Liver (tissue), 9 donors: ENCODE data around the gene ZNF729. TPM values are rescaled to one million over a fixed set of nuclear protein-coding genes. Genes with fewer than 3 reads are reported as not detected.
"Not testable (repeated sequence)": the region's sequence is repeated elsewhere in the genome, so short reads cannot be mapped to it uniquely, and the experiment has no call there.

Source experiments
- DNase-seq: peaks from one replicate; pipeline ENCODE4 v3.0.0-alpha.2; 2017; ENCODE audit warnings: low spot score
- H3K27ac ChIP-seq, 2 donors: one replicate each; pipeline ENCODE4 v1.7.0; 2013; ENCODE audit warnings: inconsistent platforms in 2 of 2, low read length in 2 of 2, control low read depth in 1 of 2, low read depth in 1 of 2, mild to moderate bottlenecking in 1 of 2
- H3K27me3 ChIP-seq, 4 donors: one replicate each; pipeline versions ENCODE4 v1.6.1 to v1.7.0; 2013; ENCODE audit warnings: low read length in 3 of 4, inconsistent platforms in 1 of 4, mild to moderate bottlenecking in 1 of 4, moderate library complexity in 1 of 4; ENCODE audit not compliant: control insufficient read depth in 4 of 4, insufficient read depth in 4 of 4
- H3K36me3 ChIP-seq, 4 donors: one replicate each; pipeline versions ENCODE4 v1.6.1 to v1.7.0; 2013; ENCODE audit warnings: low read length in 3 of 4, mild to moderate bottlenecking in 3 of 4, low read depth in 1 of 4, moderate library complexity in 1 of 4; ENCODE audit not compliant: control insufficient read depth in 4 of 4, insufficient read depth in 3 of 4
- H3K4me1 ChIP-seq, 4 donors: one replicate each; pipeline versions ENCODE4 v1.6.1 to v1.7.0; 2013; ENCODE audit warnings: low read length in 3 of 4, mild to moderate bottlenecking in 3 of 4, moderate library complexity in 1 of 4; ENCODE audit not compliant: control insufficient read depth in 4 of 4, insufficient read depth in 4 of 4
- H3K4me3 ChIP-seq, 3 donors: one replicate each; pipeline versions ENCODE4 v1.6.1 to v1.7.0; 2013; ENCODE audit warnings: low read length in 3 of 3, control low read depth in 1 of 3, low read depth in 1 of 3, mild to moderate bottlenecking in 1 of 3
- H3K9ac ChIP-seq, 2 donors: one replicate each; pipeline ENCODE4 v1.7.0; 2013; ENCODE audit warnings: low read length in 2 of 2, mild to moderate bottlenecking in 2 of 2, moderate library complexity in 2 of 2, control low read depth in 1 of 2, low read depth in 1 of 2
- H3K9me3 ChIP-seq, 4 donors: one replicate each; pipeline versions ENCODE4 v1.6.1 to v1.7.0; 2013; ENCODE audit warnings: low read length in 3 of 4; ENCODE audit not compliant: control insufficient read depth in 4 of 4
- CTCF ChIP-seq: fragments of 150-350 bp; IDR thresholded peaks from 2 replicates; pipeline ENCODE4 v1.5.1; 2017; ENCODE audit warnings: improper control_type of control experiment, low read depth, low read length; ENCODE audit not compliant: missing input control
- EGR1 ChIP-seq, 2 donors: IDR thresholded peaks; 2 replicates each; pipeline ENCODE4 v1.6.1; 2016 to 2018; ENCODE audit warnings: antibody characterized with exemption in 2 of 2, low read depth in 2 of 2
- FOXA1 ChIP-seq: IDR thresholded peaks from 2 replicates; pipeline ENCODE4 v1.6.1; 2016; ENCODE audit warnings: antibody characterized with exemption
- FOXA2 ChIP-seq: IDR thresholded peaks from 2 replicates; pipeline ENCODE4 v1.6.1; 2016; ENCODE audit warnings: antibody characterized with exemption
- HNF4A ChIP-seq, 2 donors: conservative IDR thresholded peaks; 2 replicates each; pipeline ENCODE4 v1.6.1; 2016; ENCODE audit warnings: antibody characterized with exemption in 2 of 2, mild to moderate bottlenecking in 2 of 2
- HNF4G ChIP-seq: IDR thresholded peaks from 2 replicates; pipeline ENCODE4 v1.6.1; 2016; ENCODE audit warnings: antibody characterized with exemption
- NR2F2 ChIP-seq: IDR thresholded peaks from 2 replicates; pipeline ENCODE4 v1.6.1; 2016; ENCODE audit warnings: antibody characterized with exemption
- RAD21 ChIP-seq, 2 donors: IDR thresholded peaks; 2 replicates each; pipeline ENCODE4 v1.6.1; 2016; ENCODE audit warnings: antibody characterized with exemption in 2 of 2, mild to moderate bottlenecking in 2 of 2
- RXRA ChIP-seq, 2 donors: IDR thresholded peaks; 2 replicates each; pipeline ENCODE4 v1.6.1; 2017 to 2018; ENCODE audit warnings: antibody characterized with exemption in 2 of 2, mild to moderate bottlenecking in 1 of 2
- SP1 ChIP-seq: IDR thresholded peaks from 2 replicates; pipeline ENCODE4 v1.6.1; 2018; ENCODE audit warnings: antibody characterized with exemption, mild to moderate bottlenecking
- YY1 ChIP-seq: IDR thresholded peaks from 2 replicates; pipeline ENCODE4 v1.6.1; 2016; ENCODE audit warnings: antibody characterized with exemption, mild to moderate bottlenecking
- WGBS: extraction: QIAGEN DNeasy Blood & Tissue Kit; methylation state at CpG from one replicate; pipeline ENCODE4 v1.1.7; 2013; 5-methylcytosine and 5-hydroxymethylcytosine counted together
- polyA plus RNA-seq, 2 donors: library from polyadenylated mRNA; stranded (reverse) in 1 of 2; unstranded in 1 of 2; fragments of 200-250 nt in 1 of 2; fragments of >200 nt in 1 of 2; fragmentation: Nextera tagmentation in 1 of 2; extraction: Ambion mirVana in 1 of 2; gene quantifications; one replicate each; pipeline versions ENCODE4 v1.2.1 to v1.2.3, GENCODE V29; 2013 to 2015
- total RNA-seq, 2 donors: library from RNA; depleted of rRNA; stranded (reverse); fragments of >200 nt; gene quantifications; one replicate each; pipeline ENCODE4 v1.2.3, GENCODE V29; 2014
- TF ChIP-seq, protein P1 (sequence below): IDR thresholded peaks from 2 replicates; pipeline ENCODE4 v1.6.1; 2016; ENCODE audit warnings: antibody characterized with exemption
- TF ChIP-seq, protein P2 (sequence below): IDR thresholded peaks from 2 replicates; pipeline ENCODE4 v1.6.1; 2016; ENCODE audit warnings: antibody characterized with exemption
- TF ChIP-seq, protein P3 (sequence below): IDR thresholded peaks from 2 replicates; pipeline ENCODE4 v1.6.1; 2016; ENCODE audit warnings: antibody characterized with exemption, mild to moderate bottlenecking
- donor health status: healthy.
- donor health status: healthy.
- donor health status: healthy.
- donor health status: healthy.
- donor health status: healthy.

The ZNF729 gene
- total and polyA plus RNA-seq, 4 donors, result not detected

GRCh38 chr19:22263121-22263520 is 23.1 kb upstream of the ZNF729 start:
- no peak overlapping the region for H3K9ac ChIP-seq
- no peaks in the 10 kb centered on the region for H3K27me3 ChIP-seq
- H3K9me3 ChIP-seq, result peaks cover 7 to 15% (median 12%) of the 10 kb centered on the region in 4 donors
- H3K36me3 ChIP-seq, result no peaks in the 10 kb centered on the region
- no peak overlapping the region for H3K27ac ChIP-seq
- no peaks in the 10 kb centered on the region for H3K4me1 ChIP-seq
- TF ChIP-seq, protein P1, sequence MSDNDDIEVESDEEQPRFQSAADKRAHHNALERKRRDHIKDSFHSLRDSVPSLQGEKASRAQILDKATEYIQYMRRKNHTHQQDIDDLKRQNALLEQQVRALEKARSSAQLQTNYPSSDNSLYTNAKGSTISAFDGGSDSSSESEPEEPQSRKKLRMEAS, result no peak
- no peak for TF ChIP-seq CTCF
- TF ChIP-seq NR2F2, result no peak
- TF ChIP-seq SP1, result no peak
- peak overlapping the region in 1 of 3 donors; percentile 7 for H3K4me3 ChIP-seq
- WGBS, result 80% methylated on average over 5 of the region's 5 CpGs
- DNase-seq, result no peak

- H3K36me3 ChIP-seq, H3K27ac ChIP-seq, H3K27me3 ChIP-seq, DNase-seq, H3K9ac ChIP-seq, H3K4me3 ChIP-seq, H3K4me1 ChIP-seq: not testable (repeated sequence)
- 92% methylated on average over 27 of the region's 27 CpGs for WGBS
- peaks cover 4 to 37% (median 11%) of the 10 kb centered on the region in 4 donors for H3K9me3 ChIP-seq
Measured at GRCh38 chr19:22321554-22321953, 35.3 kb downstream of the ZNF729 start.

- Histone ChIP-seq H3K27ac (no peak overlapping the region), H3K9ac (no peak overlapping the region), H3K27me3 (no peaks in the 10 kb centered on the region), H3K36me3 (no peaks in the 10 kb centered on the region), H3K4me3 (no peak overlapping the region), H3K9me3 (peaks cover 4 to 30% (median 21%) of the 10 kb centered on the region in 4 donors), H3K4me1 (no peaks in the 10 kb centered on the region)
- no peak for DNase-seq
- TF ChIP-seq HNF4A (conservative IDR thresholded peaks at IDR 0.05) (no peak), YY1 (no peak), SP1 (no peak), RAD21 (IDR thresholded peaks at IDR 0.05) (no peak), EGR1 (IDR thresholded peaks at IDR 0.05; ENCODE audit: low read depth in 2 of 2) (no peak), CTCF (no peak), HNF4G (no peak), FOXA2 (no peak), FOXA1 (no peak), RXRA (IDR thresholded peaks at IDR 0.05) (no peak)
- TF ChIP-seq, protein P2, sequence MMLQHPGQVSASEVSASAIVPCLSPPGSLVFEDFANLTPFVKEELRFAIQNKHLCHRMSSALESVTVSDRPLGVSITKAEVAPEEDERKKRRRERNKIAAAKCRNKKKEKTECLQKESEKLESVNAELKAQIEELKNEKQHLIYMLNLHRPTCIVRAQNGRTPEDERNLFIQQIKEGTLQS, result no peak
- TF ChIP-seq, protein P1, result no peak
- TF ChIP-seq, protein P3, sequence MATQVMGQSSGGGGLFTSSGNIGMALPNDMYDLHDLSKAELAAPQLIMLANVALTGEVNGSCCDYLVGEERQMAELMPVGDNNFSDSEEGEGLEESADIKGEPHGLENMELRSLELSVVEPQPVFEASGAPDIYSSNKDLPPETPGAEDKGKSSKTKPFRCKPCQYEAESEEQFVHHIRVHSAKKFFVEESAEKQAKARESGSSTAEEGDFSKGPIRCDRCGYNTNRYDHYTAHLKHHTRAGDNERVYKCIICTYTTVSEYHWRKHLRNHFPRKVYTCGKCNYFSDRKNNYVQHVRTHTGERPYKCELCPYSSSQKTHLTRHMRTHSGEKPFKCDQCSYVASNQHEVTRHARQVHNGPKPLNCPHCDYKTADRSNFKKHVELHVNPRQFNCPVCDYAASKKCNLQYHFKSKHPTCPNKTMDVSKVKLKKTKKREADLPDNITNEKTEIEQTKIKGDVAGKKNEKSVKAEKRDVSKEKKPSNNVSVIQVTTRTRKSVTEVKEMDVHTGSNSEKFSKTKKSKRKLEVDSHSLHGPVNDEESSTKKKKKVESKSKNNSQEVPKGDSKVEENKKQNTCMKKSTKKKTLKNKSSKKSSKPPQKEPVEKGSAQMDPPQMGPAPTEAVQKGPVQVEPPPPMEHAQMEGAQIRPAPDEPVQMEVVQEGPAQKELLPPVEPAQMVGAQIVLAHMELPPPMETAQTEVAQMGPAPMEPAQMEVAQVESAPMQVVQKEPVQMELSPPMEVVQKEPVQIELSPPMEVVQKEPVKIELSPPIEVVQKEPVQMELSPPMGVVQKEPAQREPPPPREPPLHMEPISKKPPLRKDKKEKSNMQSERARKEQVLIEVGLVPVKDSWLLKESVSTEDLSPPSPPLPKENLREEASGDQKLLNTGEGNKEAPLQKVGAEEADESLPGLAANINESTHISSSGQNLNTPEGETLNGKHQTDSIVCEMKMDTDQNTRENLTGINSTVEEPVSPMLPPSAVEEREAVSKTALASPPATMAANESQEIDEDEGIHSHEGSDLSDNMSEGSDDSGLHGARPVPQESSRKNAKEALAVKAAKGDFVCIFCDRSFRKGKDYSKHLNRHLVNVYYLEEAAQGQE, result no peak
- WGBS, result 71% methylated on average over 4 of the region's 4 CpGs
Measured at GRCh38 chr19:22326219-22326618, 40.0 kb downstream of the ZNF729 start.
